NCI-H460 (cell line): Measurements from ENCODE around the gene TFPI. TPM values are rescaled to one million over a fixed set of nuclear protein-coding genes. Genes with fewer than 3 reads are reported as not detected.

Source experiments
- DNase-seq: peaks from one replicate; pipeline ENCODE4 v3.0.0-alpha.2; 2016; ENCODE audit warnings: low read depth; ENCODE audit errors: extremely low read depth
- total RNA-seq: library from RNA; depleted of rRNA; stranded (reverse); fragments of >200 nt; shearing (Covaris generic); gene quantifications from 2 replicates; pipeline ENCODE4 v1.2.3, GENCODE V29; 2014

The TFPI gene
- total RNA-seq, 1 experiment from 2014 or later: 219 TPM

DNA sequence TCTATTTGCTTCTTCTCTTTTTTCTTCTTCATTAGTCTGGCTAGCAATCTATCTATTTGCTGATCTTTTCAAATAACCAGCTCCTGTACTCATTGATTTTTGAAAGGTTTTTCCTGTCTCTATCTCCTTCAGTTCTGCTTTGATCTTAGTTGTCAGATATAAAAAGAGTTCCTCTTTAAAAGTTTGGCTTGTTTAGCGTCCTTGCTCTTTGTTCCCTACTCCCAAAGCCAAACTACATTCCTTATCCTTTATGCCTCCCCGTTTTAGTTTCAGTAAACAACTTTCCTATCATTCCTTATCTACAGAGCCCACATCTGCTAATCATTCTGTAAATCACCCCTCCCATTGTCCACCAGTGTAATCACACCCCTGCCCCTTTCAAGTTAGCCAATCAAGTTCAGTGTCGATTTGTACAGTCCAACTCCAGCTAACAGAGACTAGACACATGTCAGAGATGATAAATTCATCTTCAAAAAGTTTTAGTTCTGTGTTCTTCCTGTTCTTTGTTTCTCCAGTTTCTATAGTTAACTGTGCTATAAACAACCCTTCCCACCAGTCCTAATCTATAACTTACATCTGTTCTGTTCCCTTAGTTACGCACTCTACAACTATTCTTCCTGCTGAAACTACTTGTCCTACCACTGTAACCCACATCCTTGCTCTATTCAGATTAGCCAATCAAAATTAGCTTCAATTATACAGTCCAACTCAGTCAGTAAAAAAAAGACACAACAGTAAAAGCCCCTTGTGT is 44.4 kb downstream of the TFPI start:
- DNase-seq: no peak

DNA sequence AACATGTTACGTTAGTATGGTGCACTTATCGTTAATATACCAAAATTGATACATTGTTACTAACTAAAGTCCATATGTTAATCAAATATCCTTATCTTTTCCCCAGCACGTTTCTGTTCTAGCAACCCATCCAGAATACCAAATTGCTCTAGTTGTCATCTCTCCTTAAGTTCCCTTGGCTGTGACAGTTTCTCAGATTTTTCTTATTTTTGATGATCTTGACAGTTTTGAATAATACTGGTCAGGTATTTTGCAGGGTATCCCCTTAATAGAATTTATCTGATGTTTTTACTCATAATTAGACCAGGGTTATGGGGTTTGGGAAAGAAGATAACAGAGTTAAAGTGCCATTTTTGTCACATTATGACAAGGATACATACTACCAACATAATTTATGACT is 47.8 kb downstream of the TFPI start:
- no peak for DNase-seq

DNA sequence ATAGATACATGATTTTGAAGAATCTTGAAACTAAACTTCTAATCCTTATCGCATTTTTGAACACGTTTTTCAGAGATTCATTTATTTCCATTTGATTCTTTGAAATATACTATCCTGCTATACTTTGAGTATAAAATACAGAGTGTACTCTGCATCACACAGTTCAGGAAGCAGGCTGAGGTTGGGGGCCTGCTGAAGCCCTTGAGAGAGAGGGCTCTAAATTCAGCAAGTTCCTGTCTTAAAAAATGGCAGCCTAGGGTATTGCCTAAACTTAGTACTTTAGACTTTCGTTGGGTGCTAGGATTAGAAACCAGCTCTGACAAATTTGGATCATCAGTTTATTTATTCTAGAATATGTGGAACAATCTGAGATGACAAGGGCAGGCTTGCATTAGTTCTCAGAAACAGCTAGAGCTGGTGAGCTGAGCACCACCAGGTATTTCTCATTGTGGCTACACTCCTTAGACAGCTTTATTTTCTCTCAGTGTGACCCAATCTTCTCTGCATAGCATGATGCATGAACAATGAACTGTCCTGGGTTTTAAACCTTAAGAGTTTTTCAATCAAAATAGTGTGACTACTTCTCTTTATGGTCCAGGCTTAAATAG is 49.1 kb downstream of the TFPI start:
- DNase-seq: no peak

DNA sequence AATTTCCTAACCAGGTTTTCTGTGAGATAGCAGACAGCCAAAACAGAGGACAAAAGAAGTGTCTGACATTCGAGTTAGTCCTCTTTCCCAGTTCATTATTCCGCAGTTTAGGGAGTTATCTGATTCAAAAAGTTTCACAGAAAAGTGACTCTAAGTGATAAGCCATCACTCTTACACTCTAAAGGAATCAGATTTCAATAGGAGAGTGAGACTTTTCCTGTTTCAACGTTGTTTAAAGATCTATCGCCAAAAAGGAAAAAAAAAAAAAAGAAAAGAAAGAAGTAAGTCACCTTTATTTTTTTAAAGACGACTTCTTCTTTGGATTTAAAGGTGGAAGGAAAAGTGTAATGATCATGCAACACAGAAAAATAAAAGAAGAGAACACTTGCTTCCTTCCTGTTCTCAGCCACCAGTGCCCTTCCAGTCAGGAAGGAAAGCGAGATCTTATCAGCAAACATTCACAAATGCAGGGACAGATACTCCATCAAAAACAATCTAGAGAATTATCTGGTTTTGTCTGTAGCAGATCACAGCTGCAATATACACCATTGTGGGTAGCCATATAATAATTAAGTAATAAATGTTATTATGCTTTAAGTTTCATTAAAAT is 49.8 kb downstream of the TFPI start:
- no peak for DNase-seq

DNA sequence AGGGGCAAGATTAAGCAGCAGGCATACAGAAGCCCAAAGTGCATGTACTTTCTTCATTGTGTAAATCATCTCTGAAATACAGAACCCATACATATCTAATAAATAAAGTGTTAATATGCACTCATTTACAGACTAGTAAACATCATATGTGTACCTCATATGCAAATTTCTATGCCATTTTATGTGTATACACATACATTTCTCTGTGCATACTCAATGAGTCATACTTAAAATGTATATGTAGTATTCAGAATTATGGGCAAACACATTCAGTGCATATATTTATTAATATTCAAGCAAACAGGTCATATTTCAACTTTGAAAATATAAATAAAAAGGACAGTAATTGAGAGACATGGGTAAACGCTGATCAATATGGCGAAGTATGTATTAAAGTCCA is 50.5 kb downstream of the TFPI start:
- no peak for DNase-seq

DNA sequence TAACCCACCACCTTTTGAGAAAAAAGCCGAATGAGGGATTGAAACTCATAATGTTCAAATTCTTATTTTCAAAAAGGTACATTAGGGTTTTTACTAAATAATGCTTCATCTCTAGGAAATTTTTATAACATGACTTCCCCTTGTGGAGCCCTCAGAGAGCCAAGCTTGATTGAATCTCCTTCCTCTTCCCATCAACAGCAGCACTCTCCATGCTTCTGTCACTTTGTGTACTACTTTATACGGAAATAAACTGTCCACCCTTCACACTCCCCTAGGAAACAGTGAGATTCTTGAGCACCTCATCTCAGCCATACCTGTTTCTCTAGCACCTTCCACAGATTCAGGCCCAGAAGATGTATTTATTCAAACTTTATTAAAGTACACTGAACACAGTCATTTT is 51.8 kb downstream of the TFPI start:
- DNase-seq: no peak

DNA sequence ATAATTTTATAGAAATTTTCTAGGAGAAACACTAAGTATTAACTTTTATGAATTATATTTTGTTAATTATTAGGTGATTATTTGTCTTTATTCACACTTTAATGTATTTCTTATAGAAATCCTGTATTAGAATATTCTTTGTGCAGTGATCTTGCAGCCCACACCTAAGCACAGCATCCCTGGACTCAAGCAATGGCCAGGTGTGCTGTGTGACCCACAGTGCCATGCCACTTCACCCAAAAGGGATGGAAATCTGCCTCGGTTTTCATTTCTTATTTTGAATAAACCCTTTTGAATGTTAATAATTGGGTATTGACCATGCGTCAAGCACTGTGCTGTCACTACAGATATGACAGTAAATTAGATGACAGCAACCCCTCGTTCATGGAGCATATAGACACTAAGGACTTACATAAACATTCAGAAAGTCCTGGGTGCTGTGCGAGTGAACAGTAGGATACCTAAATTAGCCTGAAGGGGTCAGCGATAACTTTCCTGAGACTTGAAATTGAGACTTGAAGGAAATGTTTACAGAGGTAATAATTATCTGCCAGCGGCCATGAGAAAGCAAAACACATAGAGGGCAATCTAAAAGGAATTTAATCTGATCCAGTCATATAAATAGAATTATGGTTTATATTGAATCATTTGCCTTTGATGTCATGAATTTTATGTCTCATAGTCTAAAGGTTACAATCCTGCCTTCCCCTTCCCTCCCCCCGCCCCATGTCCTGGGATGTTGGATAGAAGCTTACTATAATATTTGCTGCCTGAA is 53.5 kb downstream of the TFPI start:
- peak; percentile 82 for DNase-seq

DNA sequence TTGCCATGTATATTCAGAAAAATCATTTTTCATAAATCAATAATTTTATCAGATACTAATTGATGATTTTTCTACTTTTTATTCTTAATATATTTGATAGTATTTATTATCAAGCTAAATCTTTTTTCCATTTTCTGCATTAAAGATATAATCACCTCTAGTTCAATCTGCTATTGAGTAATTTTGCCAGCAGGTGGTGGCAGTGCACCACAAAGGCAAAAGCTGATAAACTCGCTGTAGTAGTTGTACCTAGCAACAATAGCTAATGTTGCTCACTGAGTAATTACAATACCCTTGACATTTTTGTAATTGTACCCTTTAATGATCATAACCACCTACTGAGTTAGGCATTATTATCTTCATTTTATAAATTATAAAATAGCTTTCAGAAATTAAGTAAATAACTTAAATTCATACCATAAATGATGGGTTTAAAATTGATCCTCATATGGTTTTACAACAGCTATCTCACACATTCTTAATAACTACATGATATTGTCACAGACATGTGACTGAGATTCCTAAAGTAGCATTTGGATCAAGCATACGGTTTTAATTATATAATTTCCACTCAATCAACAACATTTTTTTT is 54.2 kb downstream of the TFPI start:
- DNase-seq: peak; percentile 80

DNA sequence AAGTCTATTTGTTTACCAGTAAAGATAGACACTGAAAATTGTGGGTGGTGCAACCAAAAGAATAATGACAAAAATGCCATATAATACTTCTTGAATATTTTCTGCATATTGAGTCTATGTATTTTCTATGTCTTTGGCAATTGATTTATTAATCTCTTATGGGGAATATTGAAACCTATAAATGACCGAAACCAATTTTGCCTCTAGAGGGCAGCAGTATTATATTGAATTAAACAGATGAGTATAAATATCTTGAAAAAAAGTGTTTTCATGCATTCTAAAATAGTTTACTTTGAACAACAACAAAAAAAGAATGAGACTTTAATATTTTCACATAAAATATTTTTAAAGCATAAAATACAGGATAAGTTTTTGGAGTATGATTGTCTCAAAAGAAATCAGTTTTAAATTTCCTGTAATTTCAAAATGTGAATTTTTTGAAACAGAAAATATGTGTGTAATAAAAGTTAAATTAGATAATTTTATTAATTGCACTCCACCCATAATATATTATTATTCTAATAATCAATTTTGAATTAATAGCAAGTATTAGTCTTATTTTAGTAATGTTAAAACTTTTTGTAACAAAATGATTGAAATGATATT is 56.3 kb downstream of the TFPI start:
- DNase-seq: no peak

DNA sequence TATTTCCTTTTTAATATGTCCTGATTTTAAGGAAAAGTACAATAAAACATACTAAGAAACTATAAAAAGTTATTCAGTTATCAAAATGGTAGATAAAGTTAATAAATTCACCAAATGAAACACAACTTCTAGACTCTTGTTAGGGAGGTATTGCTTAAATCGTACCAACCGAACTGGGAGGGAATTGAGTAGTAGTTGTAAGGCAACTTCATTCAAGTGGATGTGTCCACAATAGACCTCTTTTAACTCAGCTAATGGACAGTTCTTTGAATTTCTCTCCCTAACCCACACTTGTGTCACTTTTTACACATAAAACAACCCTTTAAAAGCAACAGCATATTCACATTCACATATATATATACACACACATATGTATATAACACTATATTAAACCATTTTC is 57.1 kb downstream of the TFPI start:
- DNase-seq: no peak

DNA sequence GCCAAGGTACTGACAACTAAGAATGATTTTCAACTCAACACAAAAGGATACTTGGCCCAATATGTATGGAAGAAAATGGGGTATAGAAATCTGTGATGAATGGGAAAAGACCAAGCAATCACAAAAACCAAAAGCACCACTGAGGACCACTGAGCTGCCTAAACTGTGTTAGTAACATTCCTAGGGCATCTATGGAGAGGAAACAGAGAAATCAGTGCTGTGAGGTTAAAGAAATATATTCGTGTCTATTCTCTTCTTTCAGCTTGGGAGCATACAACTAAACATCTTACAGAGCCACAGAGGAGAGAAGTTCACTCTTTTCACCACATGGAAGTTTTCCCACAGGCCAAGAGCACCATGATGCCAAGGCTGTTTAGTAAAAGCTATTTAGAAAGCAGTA is 58.9 kb downstream of the TFPI start:
- DNase-seq: no peak

DNA sequence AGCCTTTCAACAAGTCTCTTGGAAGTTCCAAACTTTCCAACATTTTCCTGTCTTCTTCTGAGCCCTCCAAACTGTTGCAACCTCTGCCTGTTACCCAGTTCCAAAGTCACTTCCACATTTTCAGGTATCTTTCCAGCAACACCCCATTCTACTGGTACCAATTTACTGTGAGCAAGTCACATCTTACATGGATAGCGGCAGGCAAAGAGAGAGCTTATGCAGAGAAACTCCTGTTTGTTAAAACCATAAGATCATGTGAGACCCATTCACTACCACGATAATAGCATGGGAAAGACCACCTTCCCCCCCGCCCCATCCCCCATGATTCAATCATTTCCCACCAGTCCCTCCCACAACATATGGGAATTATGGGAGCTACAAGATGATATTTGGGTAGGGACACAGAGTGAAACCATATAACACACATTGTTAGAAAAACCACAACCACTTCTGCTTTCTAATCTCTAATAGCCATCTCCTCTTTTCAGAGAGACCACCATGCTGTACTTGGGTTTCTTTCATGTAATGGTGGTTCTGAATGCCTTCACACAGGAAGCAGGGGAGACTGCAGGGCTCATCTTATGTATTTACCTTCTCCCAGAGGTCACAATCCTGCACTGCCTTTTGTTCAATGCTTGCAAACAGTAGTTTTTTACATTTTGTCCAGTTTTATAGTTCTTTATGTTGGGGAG is 60.2 kb downstream of the TFPI start:
- DNase-seq: no peak

DNA sequence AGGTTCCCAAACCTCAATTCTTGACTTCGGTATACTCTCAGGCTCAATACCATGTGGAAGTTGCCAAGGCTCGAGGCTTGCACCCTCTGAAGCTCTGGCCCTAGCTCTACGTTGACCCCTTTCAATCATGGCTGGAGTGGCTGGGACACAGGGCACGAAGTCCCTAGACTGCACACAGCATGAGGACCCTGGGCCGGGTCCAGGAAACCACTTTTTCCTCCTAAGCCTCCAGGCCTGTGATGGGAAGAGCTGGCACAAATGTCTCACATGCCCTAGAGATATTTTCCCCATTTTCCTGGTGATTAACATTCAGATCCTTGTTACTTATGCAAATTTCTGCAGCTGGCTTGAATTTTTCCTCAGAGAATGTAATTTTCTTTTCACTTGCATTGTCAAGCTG is 61.1 kb downstream of the TFPI start:
- no peak for DNase-seq

DNA sequence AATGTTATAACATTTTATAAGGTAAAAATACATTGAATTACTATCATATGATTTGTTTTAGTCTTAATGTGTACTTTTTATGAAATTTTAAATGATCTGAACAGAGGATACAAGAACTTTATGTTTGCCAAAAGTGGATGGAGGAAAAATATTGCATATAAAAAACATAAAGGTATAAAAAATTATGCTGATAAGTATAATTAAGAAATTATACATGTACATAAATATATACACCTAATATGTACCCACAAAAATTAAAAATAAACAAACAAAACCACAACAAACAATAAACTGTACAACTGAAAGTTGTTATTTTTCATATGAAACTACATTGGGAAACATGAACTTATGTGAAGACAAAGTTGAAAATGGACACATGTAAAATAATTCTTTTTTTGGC is 68.0 kb downstream of the TFPI start:
- no peak for DNase-seq

DNA sequence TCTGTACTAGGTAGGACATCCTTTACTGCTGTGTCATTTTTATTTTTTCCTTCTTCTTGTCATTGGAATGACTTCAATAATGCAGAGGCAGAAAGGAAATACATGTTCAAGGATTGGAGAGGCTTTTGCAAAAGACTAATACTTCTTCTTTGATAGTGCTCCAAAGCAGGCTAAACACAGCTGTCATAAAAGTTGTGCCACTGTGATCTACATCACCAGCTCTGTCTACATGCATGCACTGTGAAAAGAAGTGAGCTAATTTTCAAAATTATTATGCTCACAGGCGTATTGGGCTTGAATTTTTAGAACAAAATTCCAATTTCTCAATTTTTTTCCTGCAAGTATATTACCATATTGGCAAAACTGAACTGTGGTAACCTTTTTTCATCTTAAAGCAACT is 68.7 kb downstream of the TFPI start:
- no peak for DNase-seq

DNA sequence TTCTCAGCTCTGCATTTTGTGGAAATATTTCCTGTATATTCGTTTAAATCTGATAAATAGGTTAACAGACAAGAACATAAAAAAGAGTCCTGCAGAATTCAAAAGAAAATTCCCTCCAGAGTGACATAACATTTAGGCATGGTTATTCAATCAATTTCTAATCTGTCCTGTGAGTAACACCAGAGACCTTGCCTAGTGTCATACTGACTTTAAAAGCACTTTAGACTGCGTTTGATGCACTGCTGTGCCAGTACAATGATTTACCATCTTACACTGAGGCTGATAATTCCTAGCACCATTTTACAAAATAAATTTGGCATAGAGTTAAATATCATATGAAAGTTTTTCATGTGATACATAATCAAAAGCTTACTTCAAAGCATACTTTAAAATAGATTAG is 70.7 kb downstream of the TFPI start:
- no peak for DNase-seq

DNA sequence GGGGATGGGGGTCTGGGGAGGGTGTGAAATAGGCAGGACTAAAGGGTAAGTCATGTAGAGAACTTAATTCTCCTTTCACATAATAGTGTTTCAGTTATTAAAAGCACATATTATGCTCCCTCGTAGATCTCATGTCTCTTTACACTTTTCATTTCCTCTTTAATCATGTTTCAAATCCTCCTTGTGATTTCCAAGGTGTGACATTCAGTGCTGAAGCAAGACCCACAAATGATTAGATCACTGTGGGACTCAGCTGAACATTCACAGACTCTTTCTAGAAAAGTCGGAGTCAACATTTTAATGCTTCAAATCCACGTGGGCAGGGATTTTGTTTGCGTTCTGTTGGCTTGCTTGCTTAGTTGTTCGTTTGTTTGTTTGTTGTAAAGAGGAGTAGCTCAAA is 71.4 kb downstream of the TFPI start:
- DNase-seq: no peak

DNA sequence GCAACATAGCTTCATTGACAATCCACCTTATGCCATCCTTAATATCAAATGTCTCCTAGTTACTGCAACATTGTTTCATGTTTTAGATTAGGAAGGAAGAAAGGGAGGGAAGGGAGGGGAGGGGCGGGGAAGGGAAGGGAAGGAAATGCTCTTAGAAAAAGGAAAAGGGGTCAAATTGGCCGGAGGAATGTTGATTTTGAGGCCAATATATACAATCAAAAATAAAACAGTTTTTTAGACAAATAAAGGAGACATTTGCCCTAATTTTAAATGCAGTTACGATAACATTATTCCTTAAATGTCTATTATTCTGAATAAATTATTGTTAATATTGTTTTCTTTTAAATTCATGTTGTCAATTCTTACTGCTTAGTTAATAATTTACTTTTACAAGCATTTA is 72.7 kb downstream of the TFPI start:
- no peak for DNase-seq

DNA sequence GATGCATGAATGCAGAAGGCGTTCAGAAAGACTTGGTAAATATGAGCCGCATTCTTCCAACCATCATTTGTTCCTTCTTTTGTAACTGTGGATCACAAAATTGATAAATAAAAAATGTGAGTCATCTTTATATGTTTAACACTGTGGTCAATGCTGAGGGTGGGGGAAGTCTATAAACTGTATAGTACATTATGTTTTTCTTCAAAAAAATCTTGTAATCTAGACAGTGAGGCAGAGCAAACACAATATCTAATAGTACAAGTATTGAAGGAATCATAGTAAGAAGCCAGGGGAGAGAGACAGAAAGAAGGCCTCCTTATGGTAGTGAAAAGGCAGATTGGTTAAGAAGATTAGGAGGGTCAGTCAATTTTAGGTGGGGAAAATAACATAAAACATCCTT is 75.5 kb downstream of the TFPI start:
- no peak for DNase-seq

DNA sequence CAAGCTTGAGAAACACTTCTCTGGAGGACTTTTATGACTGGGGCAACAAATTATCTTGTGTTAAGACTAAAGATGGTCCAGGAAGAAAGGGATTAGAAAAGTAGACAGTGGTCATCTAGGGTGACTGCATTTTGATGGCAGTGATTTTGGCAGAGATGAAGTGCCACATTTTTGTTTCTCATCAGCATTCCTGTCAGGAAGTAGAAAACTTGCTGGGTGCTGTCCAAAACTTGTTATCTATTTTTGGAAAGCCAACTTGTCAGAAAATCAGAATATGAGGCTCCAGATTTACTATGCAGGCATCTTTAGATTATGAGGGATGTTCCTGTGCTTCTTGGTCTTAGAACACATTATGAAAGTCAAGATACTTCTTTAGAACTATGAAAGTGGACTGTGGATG is 77.2 kb downstream of the TFPI start:
- no peak for DNase-seq
